Fibroblast of lung (primary cell): ENCODE measurements around the gene TMCC3. TPM values are rescaled to one million over a fixed set of nuclear protein-coding genes. Genes with fewer than 3 reads are reported as not detected.
A peak's percentile ranks its signal among the peaks of the same experiment; 100 is the strongest.

Experiments
- DNase-seq, 2 donors: peaks; one replicate each; pipeline versions ENCODE4 v3.0.0 to v3.0.0-alpha.2; 2010; ENCODE audit warnings: low read depth in 2 of 2
- H2AFZ ChIP-seq: 2 replicates; pipeline ENCODE4 v1.5.1; 2012; ENCODE audit warnings: low read length, control low read depth, inconsistent platforms
- H3K27ac ChIP-seq: 2 replicates; pipeline ENCODE4 v1.5.1; 2011; ENCODE audit warnings: low read length, control low read depth; ENCODE audit not compliant: insufficient read depth
- H3K27me3 ChIP-seq: 2 replicates; pipeline ENCODE4 v1.5.1; 2011; ENCODE audit warnings: mild to moderate bottlenecking, low read length; ENCODE audit not compliant: control insufficient read depth, insufficient read depth
- H3K36me3 ChIP-seq: 2 replicates; pipeline ENCODE4 v1.5.1; 2011; ENCODE audit warnings: low read length; ENCODE audit not compliant: control insufficient read depth, insufficient read depth
- H3K4me1 ChIP-seq: 2 replicates; pipeline ENCODE4 v1.5.1; 2011; ENCODE audit warnings: low read length; ENCODE audit not compliant: control insufficient read depth, insufficient read depth; ENCODE audit errors: extremely low read depth
- H3K4me2 ChIP-seq: 2 replicates; pipeline ENCODE4 v1.5.1; 2011; ENCODE audit warnings: low read length, control low read depth; ENCODE audit not compliant: insufficient read depth; ENCODE audit errors: extremely low read depth
- H3K4me3 ChIP-seq, 4 experiments: fragments of 200-600 bp in 1 of 4; sonication (generic) in 1 of 4; replicated peaks in 1 of 4; 2 replicates each; pipeline ENCODE4 v1.5.1; 2011 to 2016; ENCODE audit warnings: low read length in 4 of 4, low read depth in 3 of 4, mild to moderate bottlenecking in 3 of 4, control low read depth in 2 of 4, inconsistent platforms in 1 of 4, mixed read lengths in 1 of 4; ENCODE audit not compliant: insufficient read depth in 1 of 4; ENCODE audit errors: control extremely low read depth in 1 of 4
- H3K79me2 ChIP-seq: 2 replicates; pipeline ENCODE4 v1.5.1; 2012; ENCODE audit warnings: mild to moderate bottlenecking, low read length, inconsistent platforms; ENCODE audit not compliant: control insufficient read depth, insufficient read depth
- H3K9ac ChIP-seq: 2 replicates; pipeline ENCODE4 v1.5.1; 2011; ENCODE audit warnings: mild to moderate bottlenecking, low read length, control low read depth; ENCODE audit not compliant: insufficient read depth
- H3K9me3 ChIP-seq: 2 replicates; pipeline ENCODE4 v1.5.1; 2012; ENCODE audit warnings: low read depth, low read length; ENCODE audit not compliant: control insufficient read depth, insufficient read depth
- H4K20me1 ChIP-seq: 2 replicates; pipeline ENCODE4 v1.5.1; 2011; ENCODE audit warnings: low read length; ENCODE audit not compliant: control insufficient read depth, insufficient read depth; ENCODE audit errors: extremely low read depth
- CTCF ChIP-seq, 2 donors: IDR thresholded peaks in 1 of 2; conservative IDR thresholded peaks in 1 of 2; 1 replicate in 1 of 2; 2 replicates in 1 of 2; pipeline ENCODE4 v1.5.1; 2011 to 2012; ENCODE audit warnings: low read length in 2 of 2, control low read depth in 1 of 2, inconsistent platforms in 1 of 2, low read depth in 1 of 2, mild to moderate bottlenecking in 1 of 2
- EZH2 ChIP-seq: IDR thresholded peaks from 2 replicates; pipeline ENCODE4 v1.5.1; 2012; ENCODE audit warnings: low read length, control low read depth, mild to moderate bottlenecking; ENCODE audit errors: missing control alignments
- polyA plus RNA-seq, 2 donors: library from polyadenylated mRNA; depleted of rRNA in 1 of 2; stranded (reverse) in 1 of 2; unstranded in 1 of 2; fragments of >200 nt; gene quantifications; 2 replicates each; pipeline ENCODE4 v1.2.1, GENCODE V29; 2011 to 2012; ENCODE audit warnings: missing spikeins in 1 of 2
- total RNA-seq: library from RNA; depleted of rRNA; stranded (reverse); fragments of >200 nt; gene quantifications from 2 replicates; pipeline ENCODE4 v1.2.1, GENCODE V29; 2014

TMCC3 gene
- total and polyA plus RNA-seq, 2 donors (not counting 1 experiment from before 2014, with no cell fraction given) = 0.22 to 0.33 TPM

GRCh38 chr12:94570161-94570560 is 80.2 kb downstream of the TMCC3 start:
- H3K4me1 ChIP-seq = peaks cover 3% of the 10 kb centered on the region
- no peaks in the 10 kb centered on the region for H3K27me3 ChIP-seq
- H3K9ac ChIP-seq = no peak overlapping the region
- no peak overlapping the region for H3K27ac ChIP-seq
- H3K79me2 ChIP-seq = no peaks in the 10 kb centered on the region
- H3K4me3 ChIP-seq = no peak overlapping the region
- H3K36me3 ChIP-seq = no peaks in the 10 kb centered on the region
- TF ChIP-seq CTCF (conservative IDR thresholded peaks at IDR 0.05 in 1 of 2, IDR thresholded peaks at IDR 0.05 in 1 of 2; ENCODE audit: low read depth in 1 of 2, low read length in 2 of 2) (no peak), EZH2 (no peak)
- no peak overlapping the region for H3K4me2 ChIP-seq
- no peaks in the 10 kb centered on the region for H4K20me1 ChIP-seq
- DNase-seq = peak; percentile 19 to 82
- no peaks in the 10 kb centered on the region for H3K9me3 ChIP-seq
- H2AFZ ChIP-seq = no peak overlapping the region

- DNase-seq = no peak
- Histone ChIP-seq H3K27ac (no peak overlapping the region), H3K9ac (no peak overlapping the region), H4K20me1 (no peaks in the 10 kb centered on the region), H3K79me2 (no peaks in the 10 kb centered on the region), H3K27me3 (no peaks in the 10 kb centered on the region), H3K4me3 (no peak overlapping the region), H2AFZ (no peak overlapping the region), H3K4me1 (peaks cover 3% of the 10 kb centered on the region), H3K36me3 (no peaks in the 10 kb centered on the region), H3K4me2 (no peak overlapping the region), H3K9me3 (no peaks in the 10 kb centered on the region)
- no peak for TF ChIP-seq CTCF (conservative IDR thresholded peaks at IDR 0.05 in 1 of 2, IDR thresholded peaks at IDR 0.05 in 1 of 2; ENCODE audit: low read depth in 1 of 2, low read length in 2 of 2)
- TF ChIP-seq EZH2 = no peak
Observed at GRCh38 chr12:94567761-94568160, 82.6 kb downstream of the TMCC3 start.

GRCh38 chr12:94566345-94566744 is 84.0 kb downstream of the TMCC3 start:
- no peak overlapping the region for H3K9ac ChIP-seq
- H3K4me3 ChIP-seq = no peak overlapping the region
- H3K36me3 ChIP-seq = no peaks in the 10 kb centered on the region
- no peaks in the 10 kb centered on the region for H4K20me1 ChIP-seq
- H2AFZ ChIP-seq = no peak overlapping the region
- no peak for TF ChIP-seq CTCF (conservative IDR thresholded peaks at IDR 0.05 in 1 of 2, IDR thresholded peaks at IDR 0.05 in 1 of 2; ENCODE audit: low read depth in 1 of 2, low read length in 2 of 2)
- no peak for TF ChIP-seq EZH2
- H3K4me2 ChIP-seq = no peak overlapping the region
- H3K79me2 ChIP-seq = no peaks in the 10 kb centered on the region
- H3K27me3 ChIP-seq = no peaks in the 10 kb centered on the region
- no peaks in the 10 kb centered on the region for H3K4me1 ChIP-seq
- H3K9me3 ChIP-seq = no peaks in the 10 kb centered on the region
- no peak for DNase-seq
- H3K27ac ChIP-seq = no peak overlapping the region
